ENCODE results near the gene CPN1. TPM values are rescaled to one million over a fixed set of nuclear protein-coding genes. Genes with fewer than 3 reads are reported as not detected.

Gene CPN1
- total RNA-seq, 4 donors from 2014 or later: not detected

- Histone ChIP-seq H3K27ac (replicated peaks in 1 of 4) (no peak overlapping the region), H3K4me3 (no peak overlapping the region), H3K27me3 (peaks cover 0 to 16% (median 0%) of the 10 kb centered on the region in 4 donors), H3K4me1 (no peaks in the 10 kb centered on the region), H3K36me3 (no peaks in the 10 kb centered on the region), H3K9me3 (no peaks in the 10 kb centered on the region)
- TF ChIP-seq EP300 (IDR thresholded peaks at IDR 0.05) (no peak), POLR2A (IDR thresholded peaks at IDR 0.05; ENCODE audit: low read depth) (no peak), CTCF (IDR thresholded peaks at IDR 0.05) (no peak), POLR2AphosphoS5 (IDR thresholded peaks at IDR 0.05) (no peak)
- WGBS: 48% methylated on average over 23 of the region's 23 CpGs
- DNase-seq (ENCODE audit: extremely low spot score): no peak
- intact Hi-C loops (cut with DNase I): no loop called here
Observed at GRCh38 chr10:100065084-100065660, 16.5 kb downstream of the CPN1 start.

GRCh38 chr10:100061401-100061800 lies 20.3 kb downstream of the CPN1 start:
- Histone ChIP-seq H3K4me1 (no peaks in the 10 kb centered on the region), H3K4me3 (no peak overlapping the region), H3K27me3 (peaks cover 0 to 21% (median 0%) of the 10 kb centered on the region in 4 donors), H3K36me3 (no peaks in the 10 kb centered on the region), H3K27ac (replicated peaks in 1 of 4) (no peak overlapping the region), H3K9me3 (no peaks in the 10 kb centered on the region)
- no peak for DNase-seq (ENCODE audit: extremely low spot score)
- intact Hi-C loops (cut with DNase I): no loop called here
- no peak for TF ChIP-seq CTCF (IDR thresholded peaks at IDR 0.05)
- TF ChIP-seq EP300 (IDR thresholded peaks at IDR 0.05): no peak
- TF ChIP-seq POLR2A (IDR thresholded peaks at IDR 0.05; ENCODE audit: low read depth): no peak
- no peak for TF ChIP-seq POLR2AphosphoS5 (IDR thresholded peaks at IDR 0.05)
- 84% methylated on average over 1 of the region's 1 CpG for WGBS

- no peak for DNase-seq (ENCODE audit: extremely low spot score)
- Histone ChIP-seq H3K9me3 (peaks cover 0 to 7% (median 2%) of the 10 kb centered on the region in 4 donors), H3K27ac (replicated peaks in 1 of 4) (no peak overlapping the region), H3K36me3 (no peaks in the 10 kb centered on the region), H3K4me3 (no peak overlapping the region), H3K27me3 (peaks cover 0 to 18% (median 0%) of the 10 kb centered on the region in 4 donors), H3K4me1 (no peaks in the 10 kb centered on the region)
- no peak for TF ChIP-seq POLR2A (IDR thresholded peaks at IDR 0.05; ENCODE audit: low read depth)
- no peak for TF ChIP-seq POLR2AphosphoS5 (IDR thresholded peaks at IDR 0.05)
- no peak for TF ChIP-seq CTCF (IDR thresholded peaks at IDR 0.05)
- no peak for TF ChIP-seq EP300 (IDR thresholded peaks at IDR 0.05)
- 57% methylated on average over 1 of the region's 1 CpG for WGBS
- intact Hi-C loops (cut with DNase I): no loop called here
Observed at GRCh38 chr10:100057948-100058347, 23.7 kb downstream of the CPN1 start.

GRCh38 chr10:100053686-100054460 lies 27.8 kb downstream of the CPN1 start:
- H3K36me3 ChIP-seq: no peaks in the 10 kb centered on the region
- peaks cover 0 to 7% (median 2%) of the 10 kb centered on the region in 4 donors for H3K9me3 ChIP-seq
- intact Hi-C loops (cut with DNase I): no loop called here
- TF ChIP-seq POLR2A (IDR thresholded peaks at IDR 0.05; ENCODE audit: low read depth) (no peak), POLR2AphosphoS5 (IDR thresholded peaks at IDR 0.05) (no peak)
- no peak overlapping the region for H3K4me3 ChIP-seq
- H3K27me3 ChIP-seq: peaks cover 0 to 18% (median 3%) of the 10 kb centered on the region in 4 donors
- WGBS: 49% methylated on average over 6 of the region's 6 CpGs
- H3K4me1 ChIP-seq: no peaks in the 10 kb centered on the region
- no peak for DNase-seq (ENCODE audit: extremely low spot score)
- no peak overlapping the region for H3K27ac ChIP-seq (replicated peaks in 1 of 4)

GRCh38 chr10:100046021-100046486 lies 35.6 kb downstream of the CPN1 start:
- Histone ChIP-seq H3K36me3 (no peaks in the 10 kb centered on the region), H3K27ac (replicated peaks in 1 of 4) (no peak overlapping the region), H3K9me3 (no peaks in the 10 kb centered on the region), H3K4me1 (peaks cover 15 to 31% (median 24%) of the 10 kb centered on the region in 4 donors), H3K4me3 (no peak overlapping the region), H3K27me3 (no peaks in the 10 kb centered on the region)
- intact Hi-C loops (cut with DNase I): loop anchor here (1.0 kb wide), 1 partner anchor 200 kb away; no protein-coding TSS in a partner anchor
- DNase-seq (ENCODE audit: extremely low spot score): peak; percentile 97
- no peak for TF ChIP-seq POLR2A (IDR thresholded peaks at IDR 0.05; ENCODE audit: low read depth)
- peak in 2 of 3 experiments; percentile 93 to 95 for TF ChIP-seq CTCF (IDR thresholded peaks at IDR 0.05)
- TF ChIP-seq POLR2AphosphoS5 (IDR thresholded peaks at IDR 0.05): peak in 1 of 2 donors; percentile 28
- TF ChIP-seq EP300 (IDR thresholded peaks at IDR 0.05): no peak
- WGBS: 16% methylated on average over 7 of the region's 7 CpGs

Data from esophagus muscularis mucosa (tissue), 4 donors.